K562 (cell line): Measurements from ENCODE around the gene SH2D5. TPM values are rescaled to one million over a fixed set of nuclear protein-coding genes. Genes with fewer than 3 reads are reported as not detected.

Source experiments
- ATAC-seq: fragments of 200-7000 bp; cut with Tn5 transposase; 3 replicates; pipeline ENCODE4 v1.9.1; 2020; ENCODE audit warnings: moderate library complexity
- BruUV-seq: library from RNA; stranded (reverse); fragments of 400-500 nt; replicated peaks from 2 replicates; lab custom pipeline; 2021; lab: Mats Ljungman, UMichigan
- CTCF ChIA-PET: fragments of 300-600 bp; formaldehyde crosslinking; extraction: SDS; loops from one replicate; lab custom pipeline; 2021; ENCODE audit warnings: low intra/inter-chr PET ratio; lab: Yijun Ruan, JAX
- POLR2A ChIA-PET: fragments of 300-600, 350-650 bp; sonication (Branson Sonifier 250); formaldehyde crosslinking; extraction: SDS; loops from one replicate; lab custom pipeline; 2021; ENCODE audit warnings: antibody characterized with exemption, inconsistent platforms; lab: Yijun Ruan, JAX
- DNase-seq, 4 experiments: peaks; one replicate each; pipeline versions ENCODE4 v3.0.0 to v3.0.0-alpha.2; 2011 to 2018; ENCODE audit warnings: low spot score in 3 of 4, mixed read lengths in 3 of 4; ENCODE audit errors: extremely low read depth in 1 of 4
- FAIRE-seq: peaks from 2 replicates; lab custom pipeline; 2011; peaks lifted over from hg19 to GRCh38; lab: Jason Lieb, UNC
- H2AFZ ChIP-seq: 2 replicates; pipeline ENCODE4 v1.6.0; 2011; ENCODE audit warnings: low read depth, low read length, control low read depth, inconsistent platforms
- H3K27ac ChIP-seq: fragments of 200-600 bp; 3 replicates; pipeline ENCODE4 v1.8.0; 2011; ENCODE audit warnings: low read depth, mild to moderate bottlenecking, control low read depth, inconsistent platforms, low read length, moderate library complexity, mixed read lengths; ENCODE audit errors: extremely low read depth
- H3K27me3 ChIP-seq, 2 experiments: fragments of 300-600 bp in 1 of 2; 2 replicates in 1 of 2; 3 replicates in 1 of 2; pipeline versions ENCODE4 v1.6.0 to v1.8.0; 2011; ENCODE audit warnings: inconsistent platforms in 2 of 2, low read length in 2 of 2, mild to moderate bottlenecking in 1 of 2, mixed read lengths in 1 of 2, moderate library complexity in 1 of 2; ENCODE audit not compliant: control insufficient read depth in 2 of 2, insufficient read depth in 2 of 2
- H3K36me3 ChIP-seq: fragments of 300-600 bp; 3 replicates; pipeline ENCODE4 v1.8.0; 2011; ENCODE audit warnings: mild to moderate bottlenecking, low read length, inconsistent platforms; ENCODE audit not compliant: control insufficient read depth, insufficient read depth
- H3K4me1 ChIP-seq, 2 experiments: fragments of 200-600 bp in 1 of 2; replicated peaks in 1 of 2; 2 replicates in 1 of 2; 3 replicates in 1 of 2; pipeline versions ENCODE4 v1.5.1 to v1.8.0; 2011; ENCODE audit warnings: inconsistent platforms in 2 of 2, low read length in 2 of 2, mild to moderate bottlenecking in 1 of 2, mixed read lengths in 1 of 2, moderate library complexity in 1 of 2; ENCODE audit not compliant: control insufficient read depth in 2 of 2, insufficient read depth in 2 of 2
- H3K4me2 ChIP-seq: 2 replicates; pipeline ENCODE4 v1.6.1; 2011; ENCODE audit warnings: low read length, control low read depth, inconsistent platforms, mixed read lengths; ENCODE audit not compliant: insufficient read depth
- H3K4me3 ChIP-seq: fragments of 200-600 bp; sonication (generic), shearing (Covaris generic); 2 replicates; pipeline ENCODE4 v1.5.1; 2016; ENCODE audit warnings: control low read depth, inconsistent platforms
- H3K79me2 ChIP-seq: fragments of 200-600 bp; 3 replicates; pipeline ENCODE4 v1.8.0; 2011; ENCODE audit warnings: low read length, inconsistent platforms; ENCODE audit not compliant: control insufficient read depth, insufficient read depth
- H3K9ac ChIP-seq, 2 experiments: 2 replicates each; pipeline versions ENCODE4 v1.6.0 to v1.6.1; 2011; ENCODE audit warnings: low read depth in 2 of 2, low read length in 2 of 2, control low read depth in 1 of 2, inconsistent platforms in 1 of 2, mild to moderate bottlenecking in 1 of 2, mixed read lengths in 1 of 2; ENCODE audit not compliant: insufficient read depth in 1 of 2
- H3K9me1 ChIP-seq: one replicate; pipeline ENCODE4 v1.6.0; 2011; ENCODE audit warnings: inconsistent platforms, mild to moderate bottlenecking, low read length, moderate library complexity; ENCODE audit not compliant: control insufficient read depth, insufficient read depth
- H3K9me3 ChIP-seq: replicated peaks from 2 replicates; pipeline ENCODE4 v1.5.1; 2011; ENCODE audit warnings: low read depth, low read length, inconsistent platforms; ENCODE audit not compliant: control insufficient read depth, insufficient read depth
- H4K20me1 ChIP-seq: replicated peaks from 2 replicates; pipeline ENCODE4 v1.6.1; 2011; ENCODE audit warnings: low read length, inconsistent platforms, mixed read lengths; ENCODE audit not compliant: control insufficient read depth, insufficient read depth
- DPF2 ChIP-seq: fragments of 450-650 bp; IDR thresholded peaks from 2 replicates; pipeline ENCODE4 v1.6.1; 2016
- ETV1 ChIP-seq: fragments of 450-650 bp; conservative IDR thresholded peaks from 2 replicates; pipeline ENCODE4 v1.6.1; 2016; ENCODE audit warnings: missing genetic modification characterization, control low read depth, low read depth, missing compliant biosample characterization
- HMG20B ChIP-seq: fragments of 250-450 bp; sonication (Bioruptor Pico); IDR thresholded peaks from 2 replicates; pipeline ENCODE4 v1.5.0; 2021; ENCODE audit warnings: mild to moderate bottlenecking
- KDM4B ChIP-seq, 2 experiments: fragments of 450-650 bp in 1 of 2; sonication (generic) in 1 of 2; IDR thresholded peaks; 2 replicates each; pipeline ENCODE4 v1.6.1; 2016 to 2017; ENCODE audit warnings: borderline replicate concordance in 2 of 2, antibody characterized with exemption in 1 of 2, low read depth in 1 of 2, mild to moderate bottlenecking in 1 of 2
- L3MBTL2 ChIP-seq: fragments of 450-650 bp; IDR thresholded peaks from 2 replicates; pipeline ENCODE4 v1.6.1; 2016; ENCODE audit warnings: mild to moderate bottlenecking, moderate library complexity
- PRMT5 ChIP-seq: sonication (generic); formaldehyde crosslinking; IDR thresholded peaks from 2 replicates; pipeline ENCODE4 v1.5.0; 2020; ENCODE audit warnings: missing genetic modification reagents
- RBBP5 ChIP-seq: fragments of 200-600 bp; sonication (generic); IDR thresholded peaks from 2 replicates; pipeline ENCODE4 v1.6.1; 2012; ENCODE audit warnings: borderline replicate concordance, mild to moderate bottlenecking, low read length, control low read depth, inconsistent platforms; ENCODE audit not compliant: insufficient read depth, poor library complexity, severe bottlenecking
- TAF1 ChIP-seq: IDR thresholded peaks from 2 replicates; pipeline ENCODE4 v1.6.1; 2011; ENCODE audit warnings: mild to moderate bottlenecking, low read length, moderate library complexity; ENCODE audit not compliant: insufficient read depth, control insufficient read depth, severe bottlenecking; ENCODE audit errors: extremely low read depth
- ZBED1 ChIP-seq: IDR thresholded peaks from 2 replicates; pipeline ENCODE4 v1.6.1; 2014
- ZNF277 ChIP-seq: fragments of 250-450 bp; sonication (Bioruptor Pico); IDR thresholded peaks from 2 replicates; pipeline ENCODE4 v1.8.0; 2022; ENCODE audit warnings: inconsistent platforms, mild to moderate bottlenecking, moderate library complexity, borderline replicate concordance
- ZNF3 ChIP-seq: fragments of 250-450 bp; sonication (Bioruptor Pico); IDR thresholded peaks from 2 replicates; pipeline ENCODE4 v1.5.0; 2021; ENCODE audit warnings: mild to moderate bottlenecking, moderate library complexity
- ZNF347 ChIP-seq: fragments of 450-650 bp; formaldehyde crosslinking; IDR thresholded peaks from 2 replicates; pipeline ENCODE4 v1.4.0; 2020; ENCODE audit warnings: low read depth, mild to moderate bottlenecking, moderate library complexity
- ZNF384 ChIP-seq: IDR thresholded peaks from 2 replicates; pipeline ENCODE4 v1.6.1; 2012; ENCODE audit warnings: low read depth, low read length, improper control_type of control experiment
- ZNF507 ChIP-seq: conservative IDR thresholded peaks from 2 replicates; pipeline ENCODE4 v1.6.1; 2017; ENCODE audit warnings: missing genetic modification characterization, missing compliant biosample characterization
- ZNF583 ChIP-seq: fragments of 250-450 bp; sonication (Bioruptor Pico); IDR thresholded peaks from 2 replicates; pipeline ENCODE4 v1.4.0; 2020
- ZSCAN32 ChIP-seq: fragments of 450-650 bp; formaldehyde crosslinking; IDR thresholded peaks from 2 replicates; pipeline ENCODE4 v1.4.0; 2020; ENCODE audit warnings: mild to moderate bottlenecking, moderate library complexity
- WGBS: fragments of 100-300 bp; shearing (Covaris generic); methylation state at CpG from one replicate; pipeline ENCODE4 v1.1.6; 2016; ENCODE audit warnings: low coverage, mixed read lengths; ENCODE audit not compliant: insufficient coverage; ENCODE audit errors: missing lambda C conversion rate; 5-methylcytosine and 5-hydroxymethylcytosine counted together
- in situ Hi-C: fragments of 300-500 bp; cut with MboI; formaldehyde crosslinking; loops from 4 replicates; pipeline ENCODE4 v1.15.0; 2018; ENCODE audit warnings: inconsistent platforms, mixed read lengths
- intact Hi-C: fragments of 100-400 bp; cut with micrococcal nuclease; formaldehyde crosslinking; loops from 2 replicates; pipeline ENCODE4 v1.14.2; 2022
- polyA plus RNA-seq, 8 experiments: library from polyadenylated mRNA; depleted of rRNA in 4 of 8; stranded (reverse) in 5 of 8; unstranded in 3 of 8; fragments of >200 nt; fragmentation: Nextera tagmentation in 2 of 8; fragmentation: Illumina TruSeq in 1 of 8; extraction: Ambion mirVana in 2 of 8; extraction: Trizol in 1 of 8; gene quantifications; 2 replicates each; pipeline versions ENCODE4 v1.2.1 to v1.2.3, GENCODE V29; 2011 to 2014; ENCODE audit warnings: inconsistent platforms in 1 of 8, missing spikeins in 1 of 8
- total RNA-seq, 7 experiments: library from RNA; depleted of rRNA in 6 of 7; stranded (reverse); fragments of >200 nt in 6 of 7; fragmentation: Illumina TruSeq in 2 of 7; extraction: Trizol in 2 of 7; gene quantifications; 2 replicates each; pipeline versions ENCODE4 v1.2.1 to v1.2.3, GENCODE V29; 2011 to 2021; ENCODE audit warnings: low replicate concordance in 1 of 7
- TF ChIP-seq, protein P1 (sequence below), 2 experiments: fragments of 450-650 bp; IDR thresholded peaks; 2 replicates each; pipeline ENCODE4 v1.6.1; 2018; ENCODE audit warnings: mild to moderate bottlenecking in 2 of 2, low read depth in 1 of 2; ENCODE audit not compliant: partially characterized antibody in 2 of 2

SH2D5 gene
- total and polyA plus RNA-seq, 9 of the 15 experiments (the other 6 are each of a cell fraction or from before 2014, with no cell fraction given): 0.06 to 0.11 TPM; not detected in 7

DNA sequence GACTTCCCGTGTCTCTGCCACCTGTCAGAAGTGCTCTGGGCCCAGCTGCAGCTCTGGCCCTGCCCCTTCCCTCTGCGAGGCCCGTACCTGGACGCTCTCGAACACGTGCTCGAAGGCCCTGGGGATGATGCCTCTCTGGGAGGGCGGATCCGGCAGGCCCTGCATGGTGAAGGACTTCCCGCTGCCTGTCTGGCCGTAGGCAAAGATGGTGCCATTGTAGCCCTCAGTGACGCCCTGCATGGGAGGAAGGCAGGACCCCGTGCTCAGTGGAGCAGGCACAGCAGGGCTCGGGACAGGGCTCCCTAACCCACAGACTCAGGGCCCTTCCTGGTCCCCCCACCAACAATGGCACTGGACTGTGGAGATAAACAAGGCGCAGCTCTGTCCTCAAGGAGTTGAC, 17.1 kb downstream of the SH2D5 start (continued):
- TF ChIP-seq KDM4B (IDR thresholded peaks at IDR 0.05; ENCODE audit: borderline replicate concordance in 2 of 2, low read depth in 1 of 2): no peak
- TF ChIP-seq L3MBTL2: peak; percentile 44; the same call in 1 of the 2 replicates
- TF ChIP-seq, protein P1, sequence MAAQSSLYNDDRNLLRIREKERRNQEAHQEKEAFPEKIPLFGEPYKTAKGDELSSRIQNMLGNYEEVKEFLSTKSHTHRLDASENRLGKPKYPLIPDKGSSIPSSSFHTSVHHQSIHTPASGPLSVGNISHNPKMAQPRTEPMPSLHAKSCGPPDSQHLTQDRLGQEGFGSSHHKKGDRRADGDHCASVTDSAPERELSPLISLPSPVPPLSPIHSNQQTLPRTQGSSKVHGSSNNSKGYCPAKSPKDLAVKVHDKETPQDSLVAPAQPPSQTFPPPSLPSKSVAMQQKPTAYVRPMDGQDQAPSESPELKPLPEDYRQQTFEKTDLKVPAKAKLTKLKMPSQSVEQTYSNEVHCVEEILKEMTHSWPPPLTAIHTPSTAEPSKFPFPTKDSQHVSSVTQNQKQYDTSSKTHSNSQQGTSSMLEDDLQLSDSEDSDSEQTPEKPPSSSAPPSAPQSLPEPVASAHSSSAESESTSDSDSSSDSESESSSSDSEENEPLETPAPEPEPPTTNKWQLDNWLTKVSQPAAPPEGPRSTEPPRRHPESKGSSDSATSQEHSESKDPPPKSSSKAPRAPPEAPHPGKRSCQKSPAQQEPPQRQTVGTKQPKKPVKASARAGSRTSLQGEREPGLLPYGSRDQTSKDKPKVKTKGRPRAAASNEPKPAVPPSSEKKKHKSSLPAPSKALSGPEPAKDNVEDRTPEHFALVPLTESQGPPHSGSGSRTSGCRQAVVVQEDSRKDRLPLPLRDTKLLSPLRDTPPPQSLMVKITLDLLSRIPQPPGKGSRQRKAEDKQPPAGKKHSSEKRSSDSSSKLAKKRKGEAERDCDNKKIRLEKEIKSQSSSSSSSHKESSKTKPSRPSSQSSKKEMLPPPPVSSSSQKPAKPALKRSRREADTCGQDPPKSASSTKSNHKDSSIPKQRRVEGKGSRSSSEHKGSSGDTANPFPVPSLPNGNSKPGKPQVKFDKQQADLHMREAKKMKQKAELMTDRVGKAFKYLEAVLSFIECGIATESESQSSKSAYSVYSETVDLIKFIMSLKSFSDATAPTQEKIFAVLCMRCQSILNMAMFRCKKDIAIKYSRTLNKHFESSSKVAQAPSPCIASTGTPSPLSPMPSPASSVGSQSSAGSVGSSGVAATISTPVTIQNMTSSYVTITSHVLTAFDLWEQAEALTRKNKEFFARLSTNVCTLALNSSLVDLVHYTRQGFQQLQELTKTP (IDR thresholded peaks at IDR 0.05; ENCODE audit: low read depth in 1 of 2, partially characterized antibody in 2 of 2): no peak

GRCh38 chr1:20713440-20713839, 19.1 kb downstream of the SH2D5 start:
- Histone ChIP-seq H2AFZ (no peak overlapping the region), H3K9me1 (peaks cover 2% of the 10 kb centered on the region), H3K9ac (peak overlapping the region in 1 of 2 experiments; percentile 52; a peak in 1 of 4 replicates), H3K79me2 (no peaks in the 10 kb centered on the region), H4K20me1 (peaks cover 7% of the 10 kb centered on the region), H3K4me2 (no peak overlapping the region), H3K4me1 (peaks cover 5 to 51% of the 10 kb centered on the region in 2 experiments; a peak in 3 of 5 replicates), H3K27ac (no peak overlapping the region), H3K36me3 (no peaks in the 10 kb centered on the region), H3K4me3 (no peak overlapping the region), H3K9me3 (no peaks in the 10 kb centered on the region), H3K27me3 (peaks cover 13 to 53% of the 10 kb centered on the region in 2 experiments; a peak in 4 of 5 replicates)
- 44% methylated on average over 6 of the region's 6 CpGs for WGBS
- ATAC-seq (no peak), FAIRE-seq (no peak), DNase-seq (no peak)
- ChIA-PET CTCF (no interaction called here), POLR2A (interaction anchor here (0.9 kb wide), 1 partner anchor 20 kb away, joined by 3 read pairs; no protein-coding TSS in a partner anchor)
- TF ChIP-seq ZSCAN32 (CRISPR knock-in tag): no peak
- TF ChIP-seq ZBED1: no peak
- TF ChIP-seq ZNF507: no peak
- no peak for TF ChIP-seq ETV1 (tag)
- no peak for TF ChIP-seq ZNF347 (CRISPR knock-in tag)
- TF ChIP-seq PRMT5: no peak
- no peak for TF ChIP-seq ZNF384
- no peak for TF ChIP-seq ZNF583 (CRISPR knock-in tag)
- TF ChIP-seq RBBP5: no peak
- TF ChIP-seq TAF1: no peak
- TF ChIP-seq ZNF3: no peak
- no peak for TF ChIP-seq HMG20B (CRISPR knock-in tag)
- TF ChIP-seq DPF2: no peak
- no peak for TF ChIP-seq ZNF277 (CRISPR knock-in tag)
- BruUV-seq: no TSS peak
- intact Hi-C loops: no loop called here
- in situ Hi-C loops: no loop called here
